Left lobe of liver (tissue), 2 donors: ENCODE results near the gene PRKCB. TPM values are rescaled to one million over a fixed set of nuclear protein-coding genes. Genes with fewer than 3 reads are reported as not detected.
"Not testable (repeated sequence)": the region's sequence is repeated elsewhere in the genome, so short reads cannot be mapped to it uniquely, and the experiment has no call there.

Source experiments
- ATAC-seq: fragments of 200-7000 bp; cut with Tn5 transposase; one replicate; pipeline ENCODE4 v1.9.1; 2020; ENCODE audit warnings: mild to moderate bottlenecking, moderate library complexity
- DNase-seq: peaks from one replicate; pipeline ENCODE4 v3.0.0-alpha.2; 2020; ENCODE audit warnings: low spot score
- total RNA-seq: library from RNA; stranded (reverse); gene quantifications from one replicate; pipeline ENCODE4 v1.2.1, GENCODE V29; 2021
- donor health status: DM: no; HTN: no; CAD: no; lungs with moderate emphysema.
- donor health status: DM: no; HTN: yes; CAD: no.

PRKCB gene
- total RNA-seq, 1 donor from 2014 or later: 3.3 TPM

DNA sequence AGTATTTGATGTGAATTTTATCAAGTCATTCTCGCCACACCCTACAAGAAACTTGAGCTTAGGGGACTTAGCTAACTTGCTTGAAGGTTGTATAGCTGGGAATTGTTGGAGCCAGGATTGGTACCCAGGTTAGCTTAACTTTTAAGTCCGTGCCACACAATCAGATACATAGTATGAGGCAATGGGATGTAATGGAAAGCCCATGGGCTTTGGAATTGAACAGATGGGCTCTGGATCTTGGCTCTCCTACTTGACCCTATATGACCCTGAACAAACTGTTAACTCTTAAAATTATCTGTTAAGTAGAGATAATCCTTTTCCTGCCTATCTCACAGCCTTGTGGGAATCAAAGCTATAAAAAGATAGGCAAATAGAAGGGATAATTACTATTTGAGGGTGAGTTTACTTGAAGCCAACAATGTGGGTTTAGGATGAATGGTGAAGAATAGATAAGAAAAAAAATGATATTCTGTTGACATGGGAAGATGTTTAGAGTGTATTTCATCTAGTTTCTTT is 368.4 kb downstream of the PRKCB start:
- DNase-seq (no peak), ATAC-seq (no peak)

DNA sequence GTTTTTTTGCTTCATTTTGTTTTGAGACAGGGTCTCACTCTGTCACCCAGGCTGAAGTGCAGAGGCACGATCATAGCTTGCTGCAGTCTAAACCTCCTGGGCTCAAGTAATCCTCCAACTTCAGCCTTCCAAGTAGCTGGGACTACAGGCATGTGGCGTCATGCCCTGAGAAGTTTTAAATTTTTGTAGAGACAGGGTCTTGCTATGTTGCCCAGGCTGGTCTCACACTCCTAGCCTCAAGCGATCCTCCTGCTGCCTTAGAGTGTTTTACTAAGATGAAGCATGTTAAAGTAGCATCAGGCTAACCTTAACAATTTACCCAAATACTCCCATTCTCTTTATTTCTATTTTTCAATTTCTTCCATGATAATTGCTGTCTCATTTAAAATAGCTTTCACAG is 371.1 kb downstream of the PRKCB start:
- ATAC-seq: no peak
- no peak for DNase-seq

DNA sequence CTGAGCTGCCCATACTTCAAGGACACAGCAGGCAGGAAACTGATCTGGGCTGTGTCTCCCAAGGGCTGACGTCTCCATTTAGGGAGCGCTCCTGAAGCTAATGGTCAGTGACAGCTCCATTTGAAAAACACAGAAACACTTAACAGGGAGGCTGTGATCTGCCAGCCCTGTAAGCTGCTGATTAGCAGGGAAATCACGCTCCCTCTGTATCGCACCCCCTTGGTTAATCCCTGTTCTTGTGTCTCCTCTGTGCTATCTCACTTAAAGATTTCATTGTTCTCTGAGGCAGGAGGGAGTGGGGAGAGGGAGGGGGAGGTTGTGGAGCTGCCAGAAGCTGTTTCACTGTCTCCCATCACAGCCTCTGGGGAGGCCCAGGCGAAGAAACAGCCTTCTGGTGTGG is 372.9 kb downstream of the PRKCB start:
- DNase-seq: no peak
- no peak for ATAC-seq

DNA sequence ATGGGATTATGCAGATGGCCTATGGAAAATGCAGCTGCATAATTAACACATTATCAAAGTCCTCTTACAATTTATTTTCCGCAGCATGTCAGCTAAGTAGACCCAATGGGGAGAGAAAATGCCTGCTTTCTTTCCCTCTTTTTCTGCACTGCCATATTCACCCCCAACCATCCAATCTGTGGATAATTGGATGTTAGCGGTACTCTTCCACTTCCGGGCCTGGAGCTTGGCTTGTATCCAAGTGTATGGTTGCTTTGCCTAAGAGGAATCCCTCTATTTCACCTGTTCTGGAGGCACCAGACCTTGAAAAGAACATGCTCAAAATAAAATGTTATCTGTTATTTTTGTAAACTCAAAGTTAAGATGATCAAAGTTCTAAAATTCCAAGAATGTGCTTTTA is 379.2 kb downstream of the PRKCB start:
- ATAC-seq (no peak), DNase-seq (no peak)

DNA sequence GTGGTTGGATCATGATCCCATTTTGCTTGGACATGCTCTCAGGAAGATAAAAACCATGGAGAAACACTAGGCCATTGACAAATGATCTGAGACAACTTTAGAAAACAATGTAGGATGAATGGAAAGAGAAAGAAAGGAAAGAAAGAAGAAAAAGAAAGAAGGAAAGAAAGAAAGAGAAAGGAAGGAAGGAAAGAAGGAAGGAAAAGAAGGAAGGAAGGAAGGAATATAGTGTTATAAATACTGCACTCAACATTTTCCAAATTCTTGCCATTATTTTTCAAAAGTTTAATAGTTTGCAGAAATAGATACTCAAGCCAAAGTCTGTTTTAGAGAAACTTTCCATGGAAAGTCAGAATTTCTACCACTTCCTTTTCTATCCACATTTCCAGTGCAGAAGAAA is 381.2 kb downstream of the PRKCB start:
- no peak for ATAC-seq
- no peak for DNase-seq

DNA sequence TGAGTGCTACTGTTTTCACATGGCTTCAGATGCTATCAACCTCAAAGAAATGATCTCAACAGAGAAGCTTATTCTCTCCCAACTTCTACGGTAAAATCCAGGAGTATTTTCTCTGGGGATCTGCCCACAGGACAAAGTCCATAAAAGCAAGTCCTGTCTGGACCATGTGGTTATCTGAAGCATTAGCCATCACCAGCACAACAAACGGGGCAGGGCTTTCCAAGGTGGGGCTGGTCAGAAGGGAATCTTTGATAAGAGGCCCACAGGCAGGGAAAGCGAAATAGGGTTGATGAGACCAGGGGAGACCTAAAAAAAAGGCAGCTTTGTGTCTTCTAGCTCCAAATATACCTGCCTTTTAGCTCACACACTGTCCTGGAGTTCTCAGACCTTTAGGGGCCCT is 381.7 kb downstream of the PRKCB start:
- no peak for DNase-seq
- ATAC-seq: no peak

DNA sequence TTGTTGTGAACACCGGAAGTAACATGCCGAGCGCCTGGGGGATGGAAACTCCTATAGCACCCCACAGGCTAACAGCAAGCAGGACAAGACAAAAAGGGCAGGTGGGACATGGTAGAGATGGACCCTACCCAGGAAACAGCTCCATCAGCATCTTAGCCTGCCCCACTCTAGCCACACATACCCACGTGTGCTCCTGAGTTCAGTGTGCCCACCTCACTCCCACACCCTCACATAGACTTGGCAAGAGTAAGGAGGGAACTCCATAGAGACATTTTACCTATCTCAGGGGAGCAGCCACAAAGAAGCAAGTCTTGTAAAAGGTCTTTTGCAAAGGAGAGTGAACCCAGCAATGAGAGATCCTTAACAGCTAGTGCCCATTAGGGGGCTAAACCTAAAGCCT is 382.5 kb downstream of the PRKCB start:
- no peak for DNase-seq
- no peak for ATAC-seq

DNA sequence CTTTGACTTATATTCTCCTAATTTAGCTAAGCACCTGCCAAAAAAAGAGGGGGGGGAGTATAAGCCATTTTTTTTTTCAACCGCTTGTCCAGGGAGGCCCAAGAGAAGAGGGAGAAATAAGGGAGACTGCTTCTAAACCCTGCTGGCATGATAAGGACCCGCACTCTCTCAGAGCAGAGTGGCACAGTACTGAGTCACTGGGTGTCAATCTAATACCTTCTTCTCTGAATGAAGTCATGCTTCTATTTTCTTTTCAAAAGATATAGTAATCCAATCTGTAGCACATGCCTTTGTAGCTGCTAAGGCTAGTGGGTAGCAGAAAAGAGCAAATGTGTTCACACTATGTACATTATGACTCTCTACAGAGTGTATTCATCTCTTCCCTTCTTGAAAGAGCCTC is 385.4 kb downstream of the PRKCB start:
- ATAC-seq (no peak), DNase-seq (no peak)

DNA sequence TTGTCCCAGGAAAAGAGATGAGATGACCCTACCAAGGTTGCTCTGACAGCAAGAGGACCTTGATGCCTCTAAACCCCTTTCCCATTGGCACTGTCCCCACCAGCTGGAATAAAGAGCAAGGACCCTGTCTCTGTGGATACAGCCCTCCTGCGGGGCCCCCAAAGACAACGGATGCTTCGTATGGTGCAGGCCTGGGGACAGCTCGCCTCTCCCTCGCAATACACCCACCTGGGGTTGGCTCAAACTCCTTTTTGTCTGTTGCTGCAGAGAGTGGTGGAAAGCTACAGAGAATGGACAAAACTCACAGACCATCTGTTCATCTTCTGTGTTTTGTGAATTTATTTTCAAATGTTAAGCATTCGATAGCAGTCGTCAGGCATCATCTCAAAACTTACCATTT is 392.7 kb downstream of the PRKCB start:
- DNase-seq (no peak), ATAC-seq (no peak)

DNA sequence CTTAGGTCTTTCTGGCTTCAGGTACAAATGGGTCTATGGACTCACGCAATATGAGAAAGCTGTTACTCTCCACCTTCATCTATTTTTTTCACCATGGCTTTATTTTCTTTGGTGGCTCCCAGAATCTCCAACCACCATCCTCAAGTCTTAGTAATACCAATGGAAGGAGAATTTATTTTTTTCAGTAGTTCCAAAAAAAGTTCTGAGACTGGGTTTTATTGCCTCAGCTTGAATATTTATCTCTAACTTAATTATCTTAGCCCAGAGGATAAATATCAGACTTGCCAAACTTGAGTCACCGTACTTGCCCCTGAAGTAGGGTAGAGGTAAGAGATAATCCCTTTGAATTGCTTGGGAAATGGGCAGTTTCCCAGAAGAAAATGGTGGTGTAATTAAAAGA is 397.2 kb downstream of the PRKCB start:
- DNase-seq (no peak), ATAC-seq (no peak)

DNA sequence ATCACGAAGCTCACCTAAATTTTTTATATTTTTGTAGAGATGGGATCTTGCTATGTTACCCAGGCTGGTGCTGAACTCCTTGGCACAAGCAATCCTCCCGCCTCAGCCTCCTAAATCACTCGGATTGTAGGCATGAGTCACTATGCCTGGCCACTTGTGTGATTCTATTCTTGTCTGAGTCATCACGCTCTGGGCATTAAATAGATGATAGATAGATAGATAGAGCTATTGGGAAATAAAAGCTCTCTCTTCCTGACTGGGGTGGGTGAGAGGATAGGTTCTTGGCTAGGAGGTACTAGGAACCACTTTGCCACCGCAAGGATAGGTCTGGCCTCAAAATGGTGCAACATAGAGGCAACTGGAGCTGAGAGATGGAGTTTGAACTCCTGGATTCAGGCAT is 399.0 kb downstream of the PRKCB start:
- no peak for ATAC-seq
- no peak for DNase-seq

DNA sequence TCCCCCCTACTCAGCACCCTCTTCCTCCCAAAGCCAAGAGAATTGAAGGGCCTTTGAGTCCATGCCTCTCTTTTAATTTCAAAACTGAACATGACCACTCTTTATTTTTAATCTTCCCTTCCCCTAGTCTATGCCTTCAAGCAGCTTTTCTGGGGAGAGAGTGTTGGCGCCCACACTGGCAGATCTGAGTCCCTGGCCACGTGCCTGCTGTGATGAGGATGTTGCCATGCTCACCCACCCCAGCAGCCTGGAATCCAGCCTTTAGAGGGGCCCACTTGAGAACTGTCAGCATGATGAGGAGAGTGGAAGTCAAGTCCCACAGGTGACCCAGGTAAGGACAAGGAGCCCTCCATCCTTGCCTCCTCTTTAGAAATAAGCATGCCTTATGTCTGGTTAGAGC is 400.0 kb downstream of the PRKCB start:
- no peak for DNase-seq
- no peak for ATAC-seq

DNA sequence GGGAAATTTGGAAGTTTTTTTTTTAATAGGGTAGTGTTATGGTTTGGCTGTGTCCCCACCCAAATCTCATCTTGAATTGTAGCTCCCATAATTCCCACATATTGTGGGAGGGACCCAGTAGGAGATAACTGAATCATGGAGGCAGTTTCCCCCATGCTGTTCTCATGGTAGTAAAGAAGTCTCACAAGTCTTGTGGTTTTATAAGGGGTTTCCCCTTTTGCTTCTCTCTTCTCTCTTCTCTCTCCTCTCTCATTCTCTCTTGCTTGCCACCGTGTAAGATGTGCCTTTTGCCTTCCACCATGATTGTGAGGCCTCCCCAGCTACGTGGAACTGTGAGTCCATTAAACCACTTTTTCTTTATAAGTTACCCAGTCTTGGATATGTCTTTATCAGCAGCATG is 403.1 kb downstream of the PRKCB start:
- not testable (repeated sequence) for ATAC-seq

DNA sequence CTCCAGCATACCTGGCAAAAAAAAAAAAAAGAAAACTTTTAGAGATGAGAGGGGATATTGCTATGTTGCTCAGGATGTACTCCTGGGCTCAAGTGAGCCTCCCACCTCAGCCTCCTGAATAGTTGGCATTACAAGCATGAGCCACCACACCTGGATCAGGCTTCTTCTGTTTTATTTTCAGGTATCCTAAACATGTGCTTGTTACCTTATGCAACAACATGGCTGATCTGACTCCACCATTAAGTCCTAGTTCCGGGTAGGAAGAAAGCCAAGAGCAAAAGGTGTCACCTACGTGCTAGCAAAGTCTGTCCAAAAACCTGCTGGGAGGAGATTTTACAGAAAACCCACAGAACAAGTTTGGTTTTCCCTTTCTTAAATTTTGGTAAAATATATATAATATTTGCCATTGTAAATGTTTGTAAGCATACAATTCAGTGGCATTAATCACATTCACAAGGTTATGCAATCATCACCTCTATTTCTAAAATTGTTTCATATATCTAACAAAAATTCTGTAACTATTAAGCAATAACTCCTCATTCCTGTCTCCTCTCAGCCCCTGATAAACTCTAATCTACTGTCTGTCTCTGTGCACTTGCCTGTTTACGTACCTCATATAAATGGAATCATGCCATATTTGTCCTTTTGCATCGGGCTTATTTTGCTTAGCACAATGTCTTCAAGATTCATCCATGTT is 411.3 kb downstream of the PRKCB start:
- ATAC-seq: no peak
- no peak for DNase-seq

More for the DNA sequence above, 403.1 kb downstream of the PRKCB start:
- DNase-seq: not testable (repeated sequence)

DNA sequence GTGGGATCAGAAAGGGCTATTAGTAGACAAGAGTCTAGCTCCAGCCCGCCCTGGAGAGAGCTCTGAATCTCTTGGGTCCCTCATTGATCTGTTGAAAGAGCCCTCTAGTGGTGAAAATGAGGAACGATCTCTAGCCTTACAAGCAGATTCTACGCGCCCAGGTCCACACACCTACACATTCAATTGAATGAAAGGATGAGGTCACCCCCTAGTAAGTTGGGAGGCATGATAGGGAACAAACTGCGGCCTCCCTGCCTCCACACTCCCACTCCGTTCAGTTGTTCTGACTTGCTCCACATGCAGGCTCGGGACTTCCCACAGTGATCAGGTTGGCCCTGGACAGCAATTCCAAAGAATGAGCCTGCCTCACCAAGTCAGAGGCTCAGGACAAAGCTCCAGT is 417.4 kb downstream of the PRKCB start:
- peak; percentile 95 for ATAC-seq
- DNase-seq: no peak

DNA sequence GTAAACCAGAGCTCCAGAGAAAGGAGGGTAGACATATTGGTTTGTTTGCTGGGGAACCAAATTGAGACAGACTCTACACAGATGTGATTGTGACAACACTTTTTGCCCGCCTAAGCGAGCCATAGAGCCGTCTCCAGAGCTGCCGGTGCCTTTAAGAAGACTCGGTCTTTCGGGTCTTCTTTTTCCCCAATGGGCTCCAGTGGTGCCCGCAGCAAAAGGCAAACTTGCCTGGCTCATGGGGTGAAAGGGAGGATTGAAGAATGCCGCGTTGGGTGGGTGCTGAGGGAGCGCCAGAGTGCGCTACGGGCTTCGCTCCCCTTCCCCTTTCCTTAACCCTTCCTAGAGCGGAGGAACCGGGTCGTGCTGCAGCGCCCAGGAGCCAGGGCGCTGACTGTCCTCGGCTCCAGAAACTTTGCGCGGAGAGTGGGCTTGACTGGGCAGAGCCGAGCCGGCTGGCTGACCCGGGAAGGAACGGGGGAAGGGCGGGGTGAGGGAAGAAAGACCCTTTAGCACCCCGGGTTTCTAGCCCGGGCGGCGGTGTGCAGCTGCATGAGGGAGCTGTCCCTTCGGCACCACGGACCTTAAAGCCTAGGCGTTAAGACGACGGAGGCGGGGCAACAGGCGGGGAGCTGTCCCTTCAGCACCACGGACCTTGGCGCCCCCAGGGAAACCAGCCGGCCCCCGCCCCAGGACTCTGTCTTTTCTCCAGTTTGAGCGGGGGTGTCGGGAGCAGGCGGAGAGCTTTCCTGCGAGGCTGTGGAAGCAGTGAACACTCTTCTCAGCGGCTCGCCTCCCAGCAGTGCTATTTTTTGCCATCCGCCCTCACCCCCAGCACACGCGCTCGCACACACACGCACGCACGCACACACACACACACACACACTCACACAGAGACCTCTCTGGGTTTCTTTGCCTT is 419.9 kb downstream of the PRKCB start, which contains the start of gene CACNG3:
CACNG3 (plus strand) TSS at position 880 of the 916 bp plus-strand sequence. CDS start 420 bp downstream, outside the sequence.
- DNase-seq (no peak), ATAC-seq (peak; percentile 71)

DNA sequence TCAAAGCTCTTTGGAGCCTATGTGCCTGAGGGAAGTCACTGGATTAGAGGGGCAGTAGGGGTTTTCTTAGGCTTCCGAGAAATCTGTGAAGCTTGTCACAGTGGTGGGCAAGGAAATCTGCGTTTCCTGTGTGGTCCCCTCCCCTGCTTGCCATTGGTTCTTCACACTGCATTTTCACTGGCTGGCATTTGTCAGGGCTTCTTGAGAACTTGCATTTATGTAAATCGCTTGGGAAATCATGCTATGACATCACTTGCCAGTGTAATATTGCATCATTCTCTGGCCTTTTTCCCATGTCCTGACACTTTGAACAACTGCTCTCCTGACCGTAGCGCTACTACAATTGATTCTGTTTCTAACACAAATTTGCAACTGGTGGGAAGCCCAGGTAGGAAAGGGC is 422.2 kb downstream of the PRKCB start:
- DNase-seq (no peak), ATAC-seq (no peak)

DNA sequence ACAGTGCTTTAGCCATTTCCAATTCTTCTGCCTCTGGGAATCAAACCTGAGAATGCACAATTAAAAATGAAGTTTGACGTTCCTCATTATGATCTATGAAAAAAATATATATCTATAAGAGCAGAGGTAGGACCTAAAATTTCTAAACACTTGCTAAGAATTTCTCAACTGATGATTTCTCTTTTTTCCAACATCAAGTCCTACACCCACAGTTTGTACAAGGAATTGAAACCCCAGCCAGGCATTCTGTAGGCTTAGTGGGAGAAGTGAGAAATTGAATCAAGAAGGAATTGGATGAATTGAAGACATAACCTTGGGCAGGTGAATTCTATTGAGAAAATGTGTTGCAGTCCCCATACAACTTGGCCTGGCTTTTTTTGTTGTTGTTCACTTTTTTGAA is 423.0 kb downstream of the PRKCB start:
- DNase-seq: no peak
- no peak for ATAC-seq

DNA sequence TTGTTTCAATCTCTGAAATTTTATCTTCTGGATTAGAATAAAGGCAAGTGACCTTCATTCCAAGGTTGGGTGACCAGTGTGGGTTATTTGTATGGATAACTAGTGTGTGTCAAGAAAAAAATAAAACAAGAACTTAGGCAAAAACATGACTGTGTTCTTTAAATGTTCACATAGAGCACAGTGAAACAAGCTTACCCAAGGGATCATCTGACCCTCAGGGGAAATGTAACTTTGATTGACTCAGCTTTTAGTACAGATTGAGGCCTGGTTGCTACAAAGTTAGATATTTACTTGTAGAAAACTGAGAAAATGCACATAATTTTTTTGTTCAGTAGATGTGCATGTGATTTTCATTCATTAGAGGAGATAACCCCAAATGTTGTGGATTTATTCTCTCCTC is 427.0 kb downstream of the PRKCB start:
- DNase-seq (no peak), ATAC-seq (no peak)
